ENCODE measurements around the gene ZFP1. TPM values are rescaled to one million over a fixed set of nuclear protein-coding genes. Genes with fewer than 3 reads are reported as not detected.

Gene ZFP1
- polyA plus RNA-seq, 3 donors = 19.3 to 23.3 (median 22.8) TPM

DNA sequence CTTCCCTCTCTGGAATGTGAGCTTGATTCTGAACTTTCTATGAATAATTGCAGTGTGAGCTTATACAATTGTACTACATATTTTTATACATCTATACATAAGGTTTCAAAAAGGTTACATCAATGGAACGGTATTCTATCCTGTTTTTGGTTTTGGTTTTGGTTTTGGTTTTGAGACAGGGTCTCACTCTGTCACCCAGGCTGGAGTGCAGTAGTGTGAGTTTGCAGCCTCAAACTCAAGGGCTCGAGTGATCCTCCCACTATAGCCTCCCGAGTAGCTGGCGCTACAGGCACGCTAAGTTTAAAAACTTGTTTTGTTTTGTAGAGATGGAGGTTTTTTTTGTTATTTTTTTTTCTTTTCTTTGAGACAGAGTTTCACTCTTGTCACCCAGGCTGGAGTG lies 71.5 kb downstream of the ZFP1 start:
- DNase-seq = no peak

Other genes with a start within 250 kb of the ZFP1 start
- gene WDR59, start 163.4 kb upstream of the ZFP1 start, polyA plus RNA-seq (ENCODE audit: insufficient read length in 3 of 3) = 100 to 1,000 TPM in 2 of 3 donors, 10 to 100 TPM in 1; 79.0 to 120 (median 107) TPM
- gene ZNRF1, start 149.5 kb upstream of the ZFP1 start, polyA plus RNA-seq (ENCODE audit: insufficient read length in 3 of 3) = 10 to 100 TPM; 29.4 to 37.3 (median 34.9) TPM
- 1 to 10 TPM; 8.4 to 9.4 (median 9.1) TPM for gene LDHD, start 31.7 kb upstream of the ZFP1 start, polyA plus RNA-seq (ENCODE audit: insufficient read length in 3 of 3)
- under 1 TPM in 2 of 3 donors, not detected in 1; 0.07 to 0.10 TPM for gene CTRB2, start 58.6 kb downstream of the ZFP1 start, polyA plus RNA-seq (ENCODE audit: insufficient read length in 3 of 3)
- under 1 TPM in 2 of 3 donors, not detected in 1; 0.07 to 0.30 TPM for gene CTRB1, start 70.5 kb downstream of the ZFP1 start, polyA plus RNA-seq (ENCODE audit: insufficient read length in 3 of 3)
- gene BCAR1, start 103.1 kb downstream of the ZFP1 start, polyA plus RNA-seq (ENCODE audit: insufficient read length in 3 of 3) = 10 to 100 TPM; 63.4 to 71.1 (median 70.9) TPM

Measured in renal pelvis (tissue), 4 donors.